Adrenal gland (tissue), 5 donors: Measurements from ENCODE around the gene FOLR1.
"Not testable (repeated sequence)": the region's sequence is repeated elsewhere in the genome, so short reads cannot be mapped to it uniquely, and the experiment has no call there.

ENCODE experiments used
- CTCF ChIP-seq, 6 experiments: fragments of 450-650 bp in 4 of 6; fragments of 200-600 bp in 2 of 6; sonication (generic) in 1 of 6; IDR thresholded peaks; 1 replicate in 5 of 6; 2 replicates in 1 of 6; pipeline versions ENCODE4 v1.5.1 to v1.8.0; 2016 to 2021; ENCODE audit warnings: antibody characterized with exemption in 6 of 6, mild to moderate bottlenecking in 2 of 6, moderate library complexity in 1 of 6
- POLR2A ChIP-seq, 2 donors: fragments of 450-650 bp; IDR thresholded peaks; one replicate each; pipeline ENCODE4 v1.6.1; 2017; ENCODE audit warnings: antibody characterized with exemption in 2 of 2, mild to moderate bottlenecking in 2 of 2, moderate library complexity in 1 of 2
- donor health status: DM: no; HTN: no; CAD: no.

GRCh38 chr11:72201445-72201844 is 9.5 kb downstream of the FOLR1 start:
- TF ChIP-seq CTCF, POLR2A (IDR thresholded peaks at IDR 0.05): not testable (repeated sequence)
